Body of pancreas (tissue), 4 donors: ENCODE data around the gene IL1R2. TPM values are rescaled to one million over a fixed set of nuclear protein-coding genes. Genes with fewer than 3 reads are reported as not detected.

ENCODE experiments used
- ATAC-seq: fragments of 150-250 bp; one replicate; pipeline ENCODE4 v1.9.1; 2016
- DNase-seq, 4 donors: peaks; one replicate each; pipeline ENCODE4 v3.0.0-alpha.2; 2019
- H3K27ac ChIP-seq, 4 donors: fragments of 200-600 bp; sonication (generic); 1 replicate in 3 of 4; 2 replicates in 1 of 4; pipeline versions ENCODE4 v1.5.1 to v1.6.1; 2016 to 2019; ENCODE audit warnings: mild to moderate bottlenecking in 1 of 4, mixed read lengths in 1 of 4, moderate library complexity in 1 of 4
- H3K27me3 ChIP-seq, 2 donors: fragments of 200-600 bp; sonication (generic); one replicate each; pipeline ENCODE4 v1.6.0; 2016; ENCODE audit warnings: mild to moderate bottlenecking in 1 of 2
- H3K36me3 ChIP-seq, 2 donors: fragments of 200-600 bp; sonication (generic); replicated peaks in 1 of 2; 2 replicates each; pipeline ENCODE4 v1.5.1; 2016; ENCODE audit warnings: low read depth in 2 of 2; ENCODE audit not compliant: insufficient read depth in 1 of 2
- H3K4me1 ChIP-seq: fragments of 200-600 bp; sonication (generic); one replicate; pipeline ENCODE4 v1.6.0; 2016
- H3K4me3 ChIP-seq, 2 donors: fragments of 200-600 bp; sonication (generic); 1 replicate in 1 of 2; 2 replicates in 1 of 2; pipeline ENCODE4 v1.5.1; 2016 to 2019
- H3K9me3 ChIP-seq, 3 donors: fragments of 200-600 bp; sonication (generic); 1 replicate in 2 of 3; 2 replicates in 1 of 3; pipeline ENCODE4 v1.5.1; 2016
- POLR2A ChIP-seq, 3 donors: fragments of 450-650 bp; IDR thresholded peaks; one replicate each; pipeline ENCODE4 v1.6.1; 2016; ENCODE audit warnings: antibody characterized with exemption in 3 of 3, mild to moderate bottlenecking in 2 of 3
- WGBS, 2 donors: methylation state at CpG; one replicate each; pipeline ENCODE4 v1.1.5; 2017; 5-methylcytosine and 5-hydroxymethylcytosine counted together
- intact Hi-C: fragments of 100-400 bp; cut with DNase I; formaldehyde crosslinking; loops from one replicate; pipeline ENCODE4 v1.15.1; 2023
- total RNA-seq, 2 donors: library from RNA; depleted of rRNA; stranded (reverse); fragments of >200 nt; gene quantifications; one replicate each; pipeline ENCODE4 v1.1.0, GENCODE V29; 2016
- TF ChIP-seq, protein P1 (sequence below), 7 experiments: fragments of 450-650 bp in 4 of 7; fragments of 200-600 bp in 3 of 7; sonication (generic) in 3 of 7; IDR thresholded peaks; one replicate each; pipeline ENCODE4 v1.5.1; 2016 to 2019; ENCODE audit warnings: antibody characterized with exemption in 7 of 7

The IL1R2 gene
- total RNA-seq, 2 donors from 2014 or later = 8.0 TPM; not detected in 1

DNA sequence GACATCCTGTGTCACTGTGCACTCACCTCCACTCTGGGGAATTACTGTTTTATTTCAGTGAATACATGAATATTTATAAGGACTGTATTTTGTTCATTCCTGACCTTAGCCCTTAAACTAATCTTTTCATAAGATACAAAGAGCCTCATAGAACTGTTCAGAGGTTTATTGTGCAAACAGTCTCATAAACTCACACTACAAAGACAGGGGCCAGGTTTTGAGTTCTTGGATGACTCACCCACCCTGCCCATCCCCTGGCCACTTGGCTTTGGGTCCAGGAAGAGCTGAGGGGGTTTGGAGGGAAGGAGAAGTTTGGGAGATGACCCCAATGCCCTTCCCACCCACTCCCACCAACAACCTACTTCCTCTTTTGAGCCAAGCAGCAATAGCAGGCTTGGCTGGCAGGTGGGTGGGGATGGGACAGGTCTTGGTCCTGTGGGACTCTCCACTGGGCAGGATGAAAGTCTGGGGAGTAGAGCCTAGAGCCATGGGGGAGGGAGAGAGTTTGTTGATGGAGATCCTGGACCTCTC, 43.1 kb upstream of the IL1R2 start:
- TF ChIP-seq POLR2A (IDR thresholded peaks at IDR 0.05) = no peak
- TF ChIP-seq, protein P1, sequence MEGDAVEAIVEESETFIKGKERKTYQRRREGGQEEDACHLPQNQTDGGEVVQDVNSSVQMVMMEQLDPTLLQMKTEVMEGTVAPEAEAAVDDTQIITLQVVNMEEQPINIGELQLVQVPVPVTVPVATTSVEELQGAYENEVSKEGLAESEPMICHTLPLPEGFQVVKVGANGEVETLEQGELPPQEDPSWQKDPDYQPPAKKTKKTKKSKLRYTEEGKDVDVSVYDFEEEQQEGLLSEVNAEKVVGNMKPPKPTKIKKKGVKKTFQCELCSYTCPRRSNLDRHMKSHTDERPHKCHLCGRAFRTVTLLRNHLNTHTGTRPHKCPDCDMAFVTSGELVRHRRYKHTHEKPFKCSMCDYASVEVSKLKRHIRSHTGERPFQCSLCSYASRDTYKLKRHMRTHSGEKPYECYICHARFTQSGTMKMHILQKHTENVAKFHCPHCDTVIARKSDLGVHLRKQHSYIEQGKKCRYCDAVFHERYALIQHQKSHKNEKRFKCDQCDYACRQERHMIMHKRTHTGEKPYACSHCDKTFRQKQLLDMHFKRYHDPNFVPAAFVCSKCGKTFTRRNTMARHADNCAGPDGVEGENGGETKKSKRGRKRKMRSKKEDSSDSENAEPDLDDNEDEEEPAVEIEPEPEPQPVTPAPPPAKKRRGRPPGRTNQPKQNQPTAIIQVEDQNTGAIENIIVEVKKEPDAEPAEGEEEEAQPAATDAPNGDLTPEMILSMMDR (IDR thresholded peaks at IDR 0.05) = no peak
- Histone ChIP-seq H3K4me1 (no peaks in the 10 kb centered on the region), H3K9me3 (no peaks in the 10 kb centered on the region), H3K4me3 (no peak overlapping the region), H3K27me3 (no peaks in the 10 kb centered on the region), H3K36me3 (no peaks in the 10 kb centered on the region), H3K27ac (no peak overlapping the region)
- no peak for ATAC-seq
- no peak for DNase-seq
- intact Hi-C loops = no loop called here

DNA sequence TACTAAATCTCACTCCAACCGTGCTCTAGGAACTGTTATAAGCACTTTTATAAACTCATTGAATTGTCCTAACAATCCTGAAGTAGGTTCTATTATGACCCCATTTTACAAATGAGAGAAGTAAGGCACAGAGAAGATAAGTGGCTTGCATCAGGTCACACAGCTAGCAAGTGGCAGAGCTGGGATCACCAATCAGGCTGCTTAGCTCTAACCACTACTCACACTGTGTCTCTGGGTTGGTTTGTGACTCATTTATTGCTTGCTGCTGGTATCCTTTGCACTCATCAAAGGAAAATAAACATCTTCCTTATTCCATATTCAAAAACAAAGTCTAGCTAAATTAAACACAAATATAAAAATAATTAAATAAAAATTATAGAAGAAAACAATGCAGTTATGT, 42.5 kb upstream of the IL1R2 start:
- Histone ChIP-seq H3K27me3 (no peaks in the 10 kb centered on the region), H3K27ac (no peak overlapping the region), H3K4me3 (no peak overlapping the region), H3K36me3 (no peaks in the 10 kb centered on the region), H3K9me3 (no peaks in the 10 kb centered on the region), H3K4me1 (no peaks in the 10 kb centered on the region)
- ATAC-seq = no peak
- intact Hi-C loops = no loop called here
- TF ChIP-seq, protein P1 (IDR thresholded peaks at IDR 0.05) = no peak
- TF ChIP-seq POLR2A (IDR thresholded peaks at IDR 0.05) = no peak
- 72 to 82% methylated on average over 1 of the region's 1 CpG for WGBS, 2 donors
- no peak for DNase-seq

GRCh38 chr2:101951296-101951695, 40.5 kb upstream of the IL1R2 start:
- no peak overlapping the region for H3K27ac ChIP-seq
- no peaks in the 10 kb centered on the region for H3K9me3 ChIP-seq
- intact Hi-C loops = no loop called here
- ATAC-seq (no peak), DNase-seq (no peak)
- no peak overlapping the region for H3K4me3 ChIP-seq
- TF ChIP-seq, protein P1 (IDR thresholded peaks at IDR 0.05) = no peak
- no peak for TF ChIP-seq POLR2A (IDR thresholded peaks at IDR 0.05)
- H3K36me3 ChIP-seq = no peaks in the 10 kb centered on the region
- no peaks in the 10 kb centered on the region for H3K27me3 ChIP-seq
- no peaks in the 10 kb centered on the region for H3K4me1 ChIP-seq
- 41 to 46% methylated on average over 1 of the region's 1 CpG for WGBS, 2 donors

DNA sequence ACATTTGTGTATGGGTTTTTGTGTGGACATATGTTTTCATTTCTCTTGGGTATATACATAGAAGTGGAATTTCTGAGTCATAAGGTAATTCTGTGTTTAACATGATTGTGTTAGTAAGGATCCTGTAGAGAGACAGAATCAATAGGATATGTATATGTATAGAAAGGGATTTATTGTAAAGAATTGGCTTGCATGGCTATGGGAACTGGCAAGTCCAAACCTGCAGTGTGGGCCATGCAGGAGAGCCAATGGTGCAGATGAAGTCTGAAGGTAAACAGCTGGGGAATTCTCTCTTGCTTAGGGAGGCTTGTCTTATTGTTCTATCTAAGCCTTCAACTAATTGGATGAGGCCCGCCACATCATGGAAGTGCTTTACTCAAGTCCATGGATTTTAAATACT, 39.2 kb upstream of the IL1R2 start:
- Histone ChIP-seq H3K9me3 (no peaks in the 10 kb centered on the region), H3K27ac (no peak overlapping the region), H3K27me3 (no peaks in the 10 kb centered on the region), H3K4me1 (no peaks in the 10 kb centered on the region), H3K36me3 (no peaks in the 10 kb centered on the region), H3K4me3 (no peak overlapping the region)
- TF ChIP-seq, protein P1 (IDR thresholded peaks at IDR 0.05) = no peak
- no peak for TF ChIP-seq POLR2A (IDR thresholded peaks at IDR 0.05)
- no peak for DNase-seq
- ATAC-seq = no peak
- intact Hi-C loops = no loop called here
- 100% methylated on average over 1 of the region's 1 CpG for WGBS, 2 donors
